Liver (tissue), 3 donors: ENCODE measurements around the gene NELL1.

Source experiments
- EGR1 ChIP-seq, 2 donors: IDR thresholded peaks; 2 replicates each; pipeline ENCODE4 v1.6.1; 2016 to 2018; ENCODE audit warnings: antibody characterized with exemption in 2 of 2, low read depth in 2 of 2
- GABPA ChIP-seq, 2 donors: IDR thresholded peaks in 1 of 2; conservative IDR thresholded peaks in 1 of 2; 2 replicates each; pipeline ENCODE4 v1.6.1; 2016; ENCODE audit warnings: antibody characterized with exemption in 2 of 2, mild to moderate bottlenecking in 1 of 2, moderate library complexity in 1 of 2
- HNF4A ChIP-seq, 2 donors: conservative IDR thresholded peaks; 2 replicates each; pipeline ENCODE4 v1.6.1; 2016; ENCODE audit warnings: antibody characterized with exemption in 2 of 2, mild to moderate bottlenecking in 2 of 2
- JUND ChIP-seq, 2 donors: IDR thresholded peaks; 2 replicates each; pipeline ENCODE4 v1.6.1; 2016; ENCODE audit warnings: antibody characterized with exemption in 2 of 2
- MAX ChIP-seq: IDR thresholded peaks from 2 replicates; pipeline ENCODE4 v1.6.1; 2016; ENCODE audit warnings: antibody characterized with exemption
- RAD21 ChIP-seq, 2 donors: IDR thresholded peaks; 2 replicates each; pipeline ENCODE4 v1.6.1; 2016; ENCODE audit warnings: antibody characterized with exemption in 2 of 2, mild to moderate bottlenecking in 2 of 2
- TAF1 ChIP-seq: conservative IDR thresholded peaks from 2 replicates; pipeline ENCODE4 v1.6.1; 2016; ENCODE audit warnings: antibody characterized with exemption, mild to moderate bottlenecking
- TF ChIP-seq, protein P1 (sequence below): fragments of 150-350 bp; IDR thresholded peaks from 2 replicates; pipeline ENCODE4 v1.5.1; 2017; ENCODE audit warnings: improper control_type of control experiment, low read depth, low read length; ENCODE audit not compliant: missing input control
- TF ChIP-seq, protein P2 (sequence below): IDR thresholded peaks from 2 replicates; pipeline ENCODE4 v1.6.1; 2016; ENCODE audit warnings: antibody characterized with exemption, mild to moderate bottlenecking
- TF ChIP-seq, protein P3 (sequence below): IDR thresholded peaks from 2 replicates; pipeline ENCODE4 v1.6.1; 2016; ENCODE audit warnings: antibody characterized with exemption
- TF ChIP-seq, protein P4 (sequence below): IDR thresholded peaks from 2 replicates; pipeline ENCODE4 v1.6.1; 2016; ENCODE audit warnings: antibody characterized with exemption
- donor health status: healthy.
- donor health status: healthy.

- TF ChIP-seq, protein P1, sequence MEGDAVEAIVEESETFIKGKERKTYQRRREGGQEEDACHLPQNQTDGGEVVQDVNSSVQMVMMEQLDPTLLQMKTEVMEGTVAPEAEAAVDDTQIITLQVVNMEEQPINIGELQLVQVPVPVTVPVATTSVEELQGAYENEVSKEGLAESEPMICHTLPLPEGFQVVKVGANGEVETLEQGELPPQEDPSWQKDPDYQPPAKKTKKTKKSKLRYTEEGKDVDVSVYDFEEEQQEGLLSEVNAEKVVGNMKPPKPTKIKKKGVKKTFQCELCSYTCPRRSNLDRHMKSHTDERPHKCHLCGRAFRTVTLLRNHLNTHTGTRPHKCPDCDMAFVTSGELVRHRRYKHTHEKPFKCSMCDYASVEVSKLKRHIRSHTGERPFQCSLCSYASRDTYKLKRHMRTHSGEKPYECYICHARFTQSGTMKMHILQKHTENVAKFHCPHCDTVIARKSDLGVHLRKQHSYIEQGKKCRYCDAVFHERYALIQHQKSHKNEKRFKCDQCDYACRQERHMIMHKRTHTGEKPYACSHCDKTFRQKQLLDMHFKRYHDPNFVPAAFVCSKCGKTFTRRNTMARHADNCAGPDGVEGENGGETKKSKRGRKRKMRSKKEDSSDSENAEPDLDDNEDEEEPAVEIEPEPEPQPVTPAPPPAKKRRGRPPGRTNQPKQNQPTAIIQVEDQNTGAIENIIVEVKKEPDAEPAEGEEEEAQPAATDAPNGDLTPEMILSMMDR, result no peak
- TF ChIP-seq, protein P2, sequence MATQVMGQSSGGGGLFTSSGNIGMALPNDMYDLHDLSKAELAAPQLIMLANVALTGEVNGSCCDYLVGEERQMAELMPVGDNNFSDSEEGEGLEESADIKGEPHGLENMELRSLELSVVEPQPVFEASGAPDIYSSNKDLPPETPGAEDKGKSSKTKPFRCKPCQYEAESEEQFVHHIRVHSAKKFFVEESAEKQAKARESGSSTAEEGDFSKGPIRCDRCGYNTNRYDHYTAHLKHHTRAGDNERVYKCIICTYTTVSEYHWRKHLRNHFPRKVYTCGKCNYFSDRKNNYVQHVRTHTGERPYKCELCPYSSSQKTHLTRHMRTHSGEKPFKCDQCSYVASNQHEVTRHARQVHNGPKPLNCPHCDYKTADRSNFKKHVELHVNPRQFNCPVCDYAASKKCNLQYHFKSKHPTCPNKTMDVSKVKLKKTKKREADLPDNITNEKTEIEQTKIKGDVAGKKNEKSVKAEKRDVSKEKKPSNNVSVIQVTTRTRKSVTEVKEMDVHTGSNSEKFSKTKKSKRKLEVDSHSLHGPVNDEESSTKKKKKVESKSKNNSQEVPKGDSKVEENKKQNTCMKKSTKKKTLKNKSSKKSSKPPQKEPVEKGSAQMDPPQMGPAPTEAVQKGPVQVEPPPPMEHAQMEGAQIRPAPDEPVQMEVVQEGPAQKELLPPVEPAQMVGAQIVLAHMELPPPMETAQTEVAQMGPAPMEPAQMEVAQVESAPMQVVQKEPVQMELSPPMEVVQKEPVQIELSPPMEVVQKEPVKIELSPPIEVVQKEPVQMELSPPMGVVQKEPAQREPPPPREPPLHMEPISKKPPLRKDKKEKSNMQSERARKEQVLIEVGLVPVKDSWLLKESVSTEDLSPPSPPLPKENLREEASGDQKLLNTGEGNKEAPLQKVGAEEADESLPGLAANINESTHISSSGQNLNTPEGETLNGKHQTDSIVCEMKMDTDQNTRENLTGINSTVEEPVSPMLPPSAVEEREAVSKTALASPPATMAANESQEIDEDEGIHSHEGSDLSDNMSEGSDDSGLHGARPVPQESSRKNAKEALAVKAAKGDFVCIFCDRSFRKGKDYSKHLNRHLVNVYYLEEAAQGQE, result no peak
- TF ChIP-seq, protein P3, sequence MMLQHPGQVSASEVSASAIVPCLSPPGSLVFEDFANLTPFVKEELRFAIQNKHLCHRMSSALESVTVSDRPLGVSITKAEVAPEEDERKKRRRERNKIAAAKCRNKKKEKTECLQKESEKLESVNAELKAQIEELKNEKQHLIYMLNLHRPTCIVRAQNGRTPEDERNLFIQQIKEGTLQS, result no peak
- TF ChIP-seq, protein P4, sequence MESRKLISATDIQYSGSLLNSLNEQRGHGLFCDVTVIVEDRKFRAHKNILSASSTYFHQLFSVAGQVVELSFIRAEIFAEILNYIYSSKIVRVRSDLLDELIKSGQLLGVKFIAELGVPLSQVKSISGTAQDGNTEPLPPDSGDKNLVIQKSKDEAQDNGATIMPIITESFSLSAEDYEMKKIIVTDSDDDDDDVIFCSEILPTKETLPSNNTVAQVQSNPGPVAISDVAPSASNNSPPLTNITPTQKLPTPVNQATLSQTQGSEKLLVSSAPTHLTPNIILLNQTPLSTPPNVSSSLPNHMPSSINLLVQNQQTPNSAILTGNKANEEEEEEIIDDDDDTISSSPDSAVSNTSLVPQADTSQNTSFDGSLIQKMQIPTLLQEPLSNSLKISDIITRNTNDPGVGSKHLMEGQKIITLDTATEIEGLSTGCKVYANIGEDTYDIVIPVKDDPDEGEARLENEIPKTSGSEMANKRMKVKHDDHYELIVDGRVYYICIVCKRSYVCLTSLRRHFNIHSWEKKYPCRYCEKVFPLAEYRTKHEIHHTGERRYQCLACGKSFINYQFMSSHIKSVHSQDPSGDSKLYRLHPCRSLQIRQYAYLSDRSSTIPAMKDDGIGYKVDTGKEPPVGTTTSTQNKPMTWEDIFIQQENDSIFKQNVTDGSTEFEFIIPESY, result no peak
- no peak for TF ChIP-seq TAF1
- TF ChIP-seq MAX, result no peak
- TF ChIP-seq RAD21 (IDR thresholded peaks at IDR 0.05), result no peak
- TF ChIP-seq EGR1 (IDR thresholded peaks at IDR 0.05; ENCODE audit: low read depth in 2 of 2), result no peak
- TF ChIP-seq JUND (IDR thresholded peaks at IDR 0.05), result no peak
- no peak for TF ChIP-seq GABPA (IDR thresholded peaks at IDR 0.05 in 1 of 2, conservative IDR thresholded peaks at IDR 0.05 in 1 of 2)
- no peak for TF ChIP-seq HNF4A (conservative IDR thresholded peaks at IDR 0.05)
Observed at GRCh38 chr11:21411104-21411503, 741.7 kb downstream of the NELL1 start.
